ENCODE results near the gene PER1. TPM values are rescaled to one million over a fixed set of nuclear protein-coding genes. Genes with fewer than 3 reads are reported as not detected.
A peak's percentile ranks its signal among the peaks of the same experiment; 100 is the strongest.

PER1 gene
- total RNA-seq, 1 experiment from 2014 or later, result 36.5 TPM

GRCh38 chr17:8133399-8133798 lies 18.8 kb downstream of the PER1 start:
- Histone ChIP-seq H3K4me2 (ENCODE audit: insufficient read depth, insufficient read length, low read length) (no peak overlapping the region), H2BK15ac (ENCODE audit: low read depth, low read length) (no peak overlapping the region), H4K20me1 (ENCODE audit: control insufficient read depth, insufficient read depth, insufficient read length) (no peaks in the 10 kb centered on the region), H4K5ac (ENCODE audit: insufficient read length, low read depth, low read length) (no peak overlapping the region), H2BK20ac (ENCODE audit: low read depth, low read length, poor library complexity, severe bottlenecking) (no peak overlapping the region), H3K27me3 (ENCODE audit: insufficient read depth, low read length) (no peaks in the 10 kb centered on the region; the same call in 1 of the 2 replicates), H3K4ac (ENCODE audit: low read depth, low read length) (no peak overlapping the region), H2BK120ac (ENCODE audit: low read depth, low read length, poor library complexity, severe bottlenecking) (no peak overlapping the region), H3T11ph (ENCODE audit: low read length) (no peak overlapping the region), H4K8ac (replicated peaks; ENCODE audit: insufficient read length, low read depth, low read length) (no peak overlapping the region), H3K79me2 (ENCODE audit: insufficient read depth, low read length) (no peaks in the 10 kb centered on the region), H3K9ac (ENCODE audit: extremely low read depth, insufficient read length, low read length) (no peak overlapping the region), H2BK5ac (ENCODE audit: insufficient read length, low read length) (no peak overlapping the region), H3K23ac (ENCODE audit: insufficient read length, low read depth, low read length) (no peak overlapping the region), H3K79me1 (ENCODE audit: insufficient read depth, low read depth, low read length, poor library complexity, severe bottlenecking) (no peaks in the 10 kb centered on the region), H4K91ac (ENCODE audit: insufficient read length, low read depth, low read length) (no peak overlapping the region), H3K23me2 (ENCODE audit: insufficient read length, low read depth, low read length, poor library complexity, severe bottlenecking) (peaks cover 5% of the 10 kb centered on the region), H3K27ac (ENCODE audit: insufficient read length, low read depth, low read length) (no peak overlapping the region), H3K56ac (ENCODE audit: insufficient read length, low read depth, low read length) (no peak overlapping the region), H3K18ac (ENCODE audit: insufficient read length, low read depth, low read length) (peak overlapping the region; percentile 6), H2AK5ac (ENCODE audit: insufficient read length, low read length) (no peak overlapping the region), H3K9me3 (ENCODE audit: control insufficient read depth, low read depth, low read length) (no peaks in the 10 kb centered on the region), H3K14ac (ENCODE audit: insufficient read depth, low read length) (no peak overlapping the region), H3K4me1 (ENCODE audit: insufficient read depth, low read length) (no peaks in the 10 kb centered on the region), H2BK12ac (ENCODE audit: insufficient read length, low read depth, low read length) (no peak overlapping the region), H2AFZ (ENCODE audit: low read length) (no peak overlapping the region)
- Mint-ChIP-seq H3K4me1 (peaks cover 5 to 20% of the 10 kb centered on the region in 2 experiments), H3K9me3 (no peaks in the 10 kb centered on the region), H3K4me3 (no peak overlapping the region; a peak in 3 of 5 replicates), H3K27me3 (ENCODE audit: low read depth) (peaks cover 28% of the 10 kb centered on the region), H3K36me3 (ENCODE audit: insufficient read depth in 1 of 3, low read depth in 3 of 3) (no peaks in the 10 kb centered on the region), H3K27ac (peak overlapping the region in 1 of 3 experiments; percentile 62; a peak in 1 of 7 replicates)
- WGBS (ENCODE audit: extremely low coverage, insufficient read length, low lambda C conversion rate), result no CpG with 5 or more reads among the region's 12 CpGs
- TF ChIP-seq CTCF (conservative IDR thresholded peaks at IDR 0.05), result no peak
- peak; percentile 85 for DNase-seq
